NCI-H526 (cell line): ENCODE measurements around the gene BICRA.
"Not testable (repeated sequence)": the region's sequence is repeated elsewhere in the genome, so short reads cannot be mapped to it uniquely, and the experiment has no call there.

Source experiments
- DNase-seq, 2 experiments: peaks; one replicate each; lab custom pipeline; 2025; lab: John Stamatoyannopoulos, UW

Gene BICRA

GRCh38 chr19:47716270-47716937 is 107.5 kb downstream of the BICRA start:
- no peak for DNase-seq

GRCh38 chr19:47718415-47719046 is 109.6 kb downstream of the BICRA start:
- not testable (repeated sequence) for DNase-seq

- DNase-seq: peak in 1 of 2 experiments; percentile 29
Measured at GRCh38 chr19:47719047-47719859, 110.3 kb downstream of the BICRA start.

- DNase-seq: no peak
Measured at GRCh38 chr19:47720669-47721422, 111.9 kb downstream of the BICRA start.

GRCh38 chr19:47723581-47723940 is 114.6 kb downstream of the BICRA start:
- no peak for DNase-seq

- DNase-seq: no peak
Measured at GRCh38 chr19:47725759-47726401, 116.9 kb downstream of the BICRA start.

- no peak for DNase-seq
Measured at GRCh38 chr19:47726467-47726866, 117.5 kb downstream of the BICRA start.

GRCh38 chr19:47728295-47728694 is 119.4 kb downstream of the BICRA start:
- not testable (repeated sequence) for DNase-seq

GRCh38 chr19:47729468-47729798 is 120.5 kb downstream of the BICRA start:
- no peak for DNase-seq

GRCh38 chr19:47729799-47730520 is 121.0 kb downstream of the BICRA start:
- DNase-seq: peak in 1 of 2 experiments; percentile 62

GRCh38 chr19:47730521-47730889 is 121.6 kb downstream of the BICRA start:
- no peak for DNase-seq

GRCh38 chr19:47730910-47731309 is 122.0 kb downstream of the BICRA start:
- DNase-seq: no peak

- no peak for DNase-seq
Measured at GRCh38 chr19:47735131-47735530, 126.2 kb downstream of the BICRA start.

GRCh38 chr19:47740866-47741519 is 132.1 kb downstream of the BICRA start:
- no peak for DNase-seq

GRCh38 chr19:47741544-47742140 is 132.7 kb downstream of the BICRA start:
- DNase-seq: no peak

GRCh38 chr19:47742634-47743033 is 133.7 kb downstream of the BICRA start:
- DNase-seq: no peak

- peak; percentile 93 to 97 for DNase-seq
Measured at GRCh38 chr19:47745010-47745901, 136.3 kb downstream of the BICRA start, which contains the start of gene NOP53. TSS of gene NOP53 (plus strand) at chr19:47745546. CDS start at chr19:47745560, 14 bp downstream.

- DNase-seq: not testable (repeated sequence)
Measured at GRCh38 chr19:47746129-47746528, 137.2 kb downstream of the BICRA start.

- no peak for DNase-seq
Measured at GRCh38 chr19:47749326-47749725, 140.4 kb downstream of the BICRA start.
